Hepatocyte (in vitro differentiated cells): ENCODE results near the gene HOMER1. TPM values are rescaled to one million over a fixed set of nuclear protein-coding genes. Genes with fewer than 3 reads are reported as not detected.

Experiments
- DNase-seq: peaks from one replicate; pipeline ENCODE4 v3.0.0-alpha.2; 2016; ENCODE audit warnings: low spot score
- H2AFZ ChIP-seq: fragments of 200-600 bp; sonication (generic); 2 replicates; pipeline ENCODE4 v1.6.0; 2016; ENCODE audit warnings: antibody characterized with exemption, mild to moderate bottlenecking
- H3K27ac ChIP-seq: fragments of 200-600 bp; sonication (generic); 2 replicates; pipeline ENCODE4 v1.5.1; 2016; ENCODE audit warnings: mild to moderate bottlenecking
- H3K27me3 ChIP-seq: fragments of 200-600 bp; sonication (generic); 2 replicates; pipeline ENCODE4 v1.6.1; 2016
- H3K36me3 ChIP-seq: fragments of 200-600 bp; sonication (generic); replicated peaks from 2 replicates; pipeline ENCODE4 v1.5.1; 2016; ENCODE audit warnings: low read depth; ENCODE audit not compliant: insufficient read depth
- H3K4me1 ChIP-seq: fragments of 200-600 bp; sonication (generic); 2 replicates; pipeline ENCODE4 v1.5.1; 2016; ENCODE audit warnings: mild to moderate bottlenecking, moderate library complexity; ENCODE audit not compliant: insufficient read depth
- H3K4me2 ChIP-seq: fragments of 200-600 bp; sonication (generic); 2 replicates; pipeline ENCODE4 v1.6.0; 2016
- H3K4me3 ChIP-seq: fragments of 200-600 bp; sonication (generic); 2 replicates; pipeline ENCODE4 v1.5.1; 2016; ENCODE audit warnings: mild to moderate bottlenecking
- H3K79me2 ChIP-seq: fragments of 200-600 bp; sonication (generic); 2 replicates; pipeline ENCODE4 v1.6.0; 2017; ENCODE audit warnings: mild to moderate bottlenecking
- H3K9me2 ChIP-seq: fragments of 200-600 bp; sonication (generic); replicated peaks from 2 replicates; pipeline ENCODE4 v1.6.0; 2017; ENCODE audit warnings: mild to moderate bottlenecking; ENCODE audit not compliant: insufficient read depth
- H3K9me3 ChIP-seq: fragments of 200-600 bp; sonication (generic); 2 replicates; pipeline ENCODE4 v1.5.1; 2016; ENCODE audit warnings: low read depth, mild to moderate bottlenecking
- H4K20me1 ChIP-seq: fragments of 200-600 bp; sonication (generic); 2 replicates; pipeline ENCODE4 v1.6.0; 2016; ENCODE audit warnings: mild to moderate bottlenecking; ENCODE audit not compliant: insufficient read depth, poor library complexity, severe bottlenecking
- CTCF ChIP-seq: fragments of 200-600 bp; sonication (generic); IDR thresholded peaks from 2 replicates; pipeline ENCODE4 v1.5.1; 2016; ENCODE audit warnings: antibody characterized with exemption, mild to moderate bottlenecking; ENCODE audit not compliant: poor library complexity
- EZH2 ChIP-seq: fragments of 200-600 bp; sonication (generic); IDR thresholded peaks from 2 replicates; pipeline ENCODE4 v1.6.1; 2016; ENCODE audit warnings: antibody characterized with exemption, mild to moderate bottlenecking, borderline replicate concordance
- EZH2phosphoT487 ChIP-seq: fragments of 200-600 bp; sonication (generic); IDR thresholded peaks from one replicate; pipeline ENCODE4 v1.6.1; 2018; ENCODE audit warnings: antibody characterized with exemption, mild to moderate bottlenecking, low read depth, moderate library complexity; ENCODE audit not compliant: unreplicated experiment, severe bottlenecking
- WGBS: methylation state at CpG from one replicate; pipeline ENCODE4 v1.1.6; 2016; ENCODE audit warnings: low lambda C conversion rate; ENCODE audit errors: missing lambda C conversion rate; 5-methylcytosine and 5-hydroxymethylcytosine counted together
- polyA plus RNA-seq: library from polyadenylated mRNA; unstranded; fragments of >200 nt; fragmentation: Nextera tagmentation; extraction: Ambion mirVana; gene quantifications from 2 replicates; pipeline ENCODE4 v1.2.1, GENCODE V29; 2016
- total RNA-seq: library from RNA; depleted of rRNA; stranded (reverse); fragments of >200 nt; gene quantifications from 2 replicates; pipeline ENCODE4 v1.2.3, GENCODE V29; 2014

HOMER1 gene
- total and polyA plus RNA-seq, 2 experiments from 2014 or later = 12.0 to 14.2 TPM

- H4K20me1 ChIP-seq = no peaks in the 10 kb centered on the region
- H3K36me3 ChIP-seq = no peaks in the 10 kb centered on the region
- no peak overlapping the region for H3K27ac ChIP-seq
- H3K4me3 ChIP-seq = no peak overlapping the region
- H3K4me1 ChIP-seq = no peaks in the 10 kb centered on the region
- H2AFZ ChIP-seq = no peak overlapping the region
- H3K27me3 ChIP-seq = no peaks in the 10 kb centered on the region
- TF ChIP-seq EZH2 = no peak
- no peak for TF ChIP-seq CTCF
- TF ChIP-seq EZH2phosphoT487 = no peak
- H3K9me2 ChIP-seq = no peaks in the 10 kb centered on the region
- no peaks in the 10 kb centered on the region for H3K9me3 ChIP-seq
- H3K4me2 ChIP-seq = no peak overlapping the region
- DNase-seq = no peak
- H3K79me2 ChIP-seq = no peaks in the 10 kb centered on the region
Measured at GRCh38 chr5:79430196-79430595, 83.7 kb downstream of the HOMER1 start.

- Histone ChIP-seq H3K27me3 (no peaks in the 10 kb centered on the region), H2AFZ (no peak overlapping the region), H3K79me2 (no peaks in the 10 kb centered on the region), H3K9me2 (no peaks in the 10 kb centered on the region), H3K9me3 (no peaks in the 10 kb centered on the region), H3K4me3 (no peak overlapping the region), H3K4me1 (no peaks in the 10 kb centered on the region), H3K4me2 (no peak overlapping the region), H4K20me1 (no peaks in the 10 kb centered on the region), H3K36me3 (no peaks in the 10 kb centered on the region), H3K27ac (no peak overlapping the region)
- TF ChIP-seq EZH2phosphoT487 = no peak
- TF ChIP-seq EZH2 = no peak
- no peak for TF ChIP-seq CTCF
- DNase-seq = no peak
- WGBS = 63% methylated on average over 3 of the region's 3 CpGs
Measured at GRCh38 chr5:79423296-79423695, 90.6 kb downstream of the HOMER1 start.

GRCh38 chr5:79420248-79420647 lies 93.7 kb downstream of the HOMER1 start:
- H2AFZ ChIP-seq = no peak overlapping the region
- TF ChIP-seq CTCF (no peak), EZH2 (no peak), EZH2phosphoT487 (no peak)
- 84% methylated on average over 3 of the region's 3 CpGs for WGBS
- no peaks in the 10 kb centered on the region for H3K9me2 ChIP-seq
- no peaks in the 10 kb centered on the region for H4K20me1 ChIP-seq
- no peak overlapping the region for H3K27ac ChIP-seq
- H3K4me1 ChIP-seq = no peaks in the 10 kb centered on the region
- H3K4me3 ChIP-seq = no peak overlapping the region
- H3K36me3 ChIP-seq = no peaks in the 10 kb centered on the region
- no peaks in the 10 kb centered on the region for H3K79me2 ChIP-seq
- no peaks in the 10 kb centered on the region for H3K9me3 ChIP-seq
- H3K4me2 ChIP-seq = no peak overlapping the region
- DNase-seq = no peak
- no peaks in the 10 kb centered on the region for H3K27me3 ChIP-seq

- no peaks in the 10 kb centered on the region for H3K4me1 ChIP-seq
- no peak for TF ChIP-seq EZH2
- no peaks in the 10 kb centered on the region for H4K20me1 ChIP-seq
- H2AFZ ChIP-seq = no peak overlapping the region
- H3K4me3 ChIP-seq = no peak overlapping the region
- H3K4me2 ChIP-seq = no peak overlapping the region
- WGBS = 77% methylated on average over 5 of the region's 5 CpGs
- H3K27me3 ChIP-seq = no peaks in the 10 kb centered on the region
- no peaks in the 10 kb centered on the region for H3K9me2 ChIP-seq
- H3K27ac ChIP-seq = no peak overlapping the region
- no peaks in the 10 kb centered on the region for H3K9me3 ChIP-seq
- DNase-seq = no peak
- no peaks in the 10 kb centered on the region for H3K79me2 ChIP-seq
- no peaks in the 10 kb centered on the region for H3K36me3 ChIP-seq
Measured at GRCh38 chr5:79418276-79418675, 95.7 kb downstream of the HOMER1 start.
